Fibroblast of the aortic adventitia (primary cell): ENCODE measurements around the gene PALM3. TPM values are rescaled to one million over a fixed set of nuclear protein-coding genes. Genes with fewer than 3 reads are reported as not detected.

Experiments
- DNase-seq: peaks from one replicate; pipeline ENCODE4 v3.0.0-alpha.2; 2010; ENCODE audit warnings: low read depth
- H3K4me3 ChIP-seq: 2 replicates; pipeline ENCODE4 v1.5.1; 2011; ENCODE audit warnings: low read depth, mild to moderate bottlenecking, control low read depth, low read length, moderate library complexity
- total RNA-seq: library from RNA; depleted of rRNA; stranded (reverse); fragments of >200 nt; gene quantifications from 2 replicates; pipeline ENCODE4 v1.2.3, GENCODE V29; 2012; ENCODE audit warnings: low replicate concordance
- TF ChIP-seq, protein P1 (sequence below): IDR thresholded peaks from 2 replicates; pipeline ENCODE4 v1.5.1; 2011; ENCODE audit warnings: mild to moderate bottlenecking, low read length, control low read depth, inconsistent platforms; ENCODE audit not compliant: insufficient read depth

Gene PALM3
- total RNA-seq, 1 donor, result not detected

DNA sequence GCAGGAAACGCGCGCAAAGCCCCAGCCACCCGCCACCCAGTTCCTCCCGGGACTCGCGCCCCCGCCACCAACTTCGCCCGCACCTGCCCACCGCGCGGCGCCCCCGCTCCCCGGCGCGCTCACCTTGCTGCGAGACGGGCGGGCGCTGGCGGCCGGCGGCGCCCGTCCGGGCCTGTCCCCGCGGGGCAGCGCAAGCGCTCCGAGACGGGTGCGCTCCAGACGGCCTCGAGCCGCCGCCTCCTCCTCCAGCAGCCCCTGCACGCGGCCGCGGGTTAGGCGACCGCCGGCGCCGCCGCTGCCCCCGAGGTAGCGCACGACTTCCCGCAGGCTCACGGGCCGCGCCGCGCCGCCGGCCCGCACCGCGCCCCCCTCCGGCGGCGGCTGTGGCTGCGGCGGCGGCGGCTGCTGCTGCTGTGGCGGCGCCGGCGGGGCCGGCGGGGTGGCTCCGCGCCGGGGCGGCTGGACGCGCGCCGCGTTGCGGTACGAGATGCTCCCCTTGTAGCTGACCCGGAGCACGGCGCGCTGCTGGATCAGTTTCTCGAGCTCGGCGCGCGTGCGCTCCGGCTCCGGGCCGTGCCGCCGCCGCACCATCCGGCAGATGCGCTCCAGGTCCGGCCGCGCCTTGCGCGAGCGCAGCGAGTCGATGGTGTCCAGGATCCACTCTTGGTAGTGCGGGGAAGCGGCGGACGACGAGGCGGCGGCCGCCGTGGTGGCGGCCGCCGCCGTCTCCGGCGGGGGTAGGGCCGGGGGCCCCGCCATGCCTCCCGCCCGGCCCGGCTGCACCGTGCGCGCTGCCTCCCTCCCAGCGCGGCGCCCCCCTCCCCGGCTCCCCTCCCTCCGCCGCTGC lies 28.0 kb upstream of the PALM3 start:
- DNase-seq, result peak; percentile 57
- TF ChIP-seq, protein P1, sequence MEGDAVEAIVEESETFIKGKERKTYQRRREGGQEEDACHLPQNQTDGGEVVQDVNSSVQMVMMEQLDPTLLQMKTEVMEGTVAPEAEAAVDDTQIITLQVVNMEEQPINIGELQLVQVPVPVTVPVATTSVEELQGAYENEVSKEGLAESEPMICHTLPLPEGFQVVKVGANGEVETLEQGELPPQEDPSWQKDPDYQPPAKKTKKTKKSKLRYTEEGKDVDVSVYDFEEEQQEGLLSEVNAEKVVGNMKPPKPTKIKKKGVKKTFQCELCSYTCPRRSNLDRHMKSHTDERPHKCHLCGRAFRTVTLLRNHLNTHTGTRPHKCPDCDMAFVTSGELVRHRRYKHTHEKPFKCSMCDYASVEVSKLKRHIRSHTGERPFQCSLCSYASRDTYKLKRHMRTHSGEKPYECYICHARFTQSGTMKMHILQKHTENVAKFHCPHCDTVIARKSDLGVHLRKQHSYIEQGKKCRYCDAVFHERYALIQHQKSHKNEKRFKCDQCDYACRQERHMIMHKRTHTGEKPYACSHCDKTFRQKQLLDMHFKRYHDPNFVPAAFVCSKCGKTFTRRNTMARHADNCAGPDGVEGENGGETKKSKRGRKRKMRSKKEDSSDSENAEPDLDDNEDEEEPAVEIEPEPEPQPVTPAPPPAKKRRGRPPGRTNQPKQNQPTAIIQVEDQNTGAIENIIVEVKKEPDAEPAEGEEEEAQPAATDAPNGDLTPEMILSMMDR, result peak; percentile 5
- H3K4me3 ChIP-seq, result peak overlapping the region; percentile 68

DNA sequence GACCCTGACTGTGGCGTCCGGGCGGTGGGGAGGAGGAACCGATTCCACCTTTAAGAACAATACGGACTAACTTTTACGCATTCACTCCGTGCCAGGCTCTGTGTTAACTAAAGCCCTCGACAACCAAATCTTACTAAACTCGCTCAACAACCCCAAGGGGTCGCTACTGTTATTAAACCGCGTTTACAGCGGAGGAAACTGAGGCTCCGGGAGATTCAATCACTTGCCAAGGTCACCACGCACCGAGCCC lies 27.5 kb upstream of the PALM3 start:
- TF ChIP-seq, protein P1, result peak; percentile 30
- peak; percentile 39 for DNase-seq
- peak overlapping the region; percentile 68 for H3K4me3 ChIP-seq

DNA sequence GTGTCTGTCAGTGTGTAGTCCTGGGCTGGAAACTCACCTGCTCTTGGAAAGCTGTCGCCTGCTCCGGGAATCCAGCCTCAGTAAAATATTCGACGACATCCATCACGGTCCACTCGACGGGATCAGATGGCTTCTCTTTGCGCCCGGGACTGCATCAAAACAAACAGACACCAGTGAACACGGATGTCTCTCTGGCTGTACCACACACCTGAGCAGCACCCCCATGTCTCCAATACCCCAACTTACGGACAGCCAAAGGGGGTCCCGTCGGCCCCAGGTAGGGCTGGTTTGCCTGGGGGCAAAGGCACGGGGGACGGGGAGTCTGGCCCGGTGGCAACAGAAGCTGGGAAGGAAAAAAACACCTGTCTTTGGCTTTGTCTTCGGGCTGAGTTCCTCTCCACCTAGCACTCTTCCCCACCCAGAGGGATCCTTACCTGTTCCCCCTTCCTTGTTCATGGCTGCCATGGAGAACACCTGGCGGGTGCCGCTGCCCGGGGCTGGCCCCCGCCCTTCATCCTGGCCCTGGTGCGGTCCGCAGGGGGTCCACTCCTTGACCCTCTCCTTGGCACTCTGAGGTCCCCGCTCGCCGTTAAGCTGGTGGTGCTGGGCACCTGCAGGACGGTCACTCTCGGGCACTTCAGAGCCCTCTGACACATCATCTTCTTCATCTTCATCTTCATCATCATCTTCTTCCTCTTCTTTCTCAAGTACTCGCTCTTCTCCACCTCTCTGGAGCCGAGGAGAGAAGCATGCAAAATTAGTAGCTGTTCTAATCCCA lies 26.9 kb upstream of the PALM3 start:
- peak overlapping the region; percentile 68 for H3K4me3 ChIP-seq
- TF ChIP-seq, protein P1, result no peak
- no peak for DNase-seq

DNA sequence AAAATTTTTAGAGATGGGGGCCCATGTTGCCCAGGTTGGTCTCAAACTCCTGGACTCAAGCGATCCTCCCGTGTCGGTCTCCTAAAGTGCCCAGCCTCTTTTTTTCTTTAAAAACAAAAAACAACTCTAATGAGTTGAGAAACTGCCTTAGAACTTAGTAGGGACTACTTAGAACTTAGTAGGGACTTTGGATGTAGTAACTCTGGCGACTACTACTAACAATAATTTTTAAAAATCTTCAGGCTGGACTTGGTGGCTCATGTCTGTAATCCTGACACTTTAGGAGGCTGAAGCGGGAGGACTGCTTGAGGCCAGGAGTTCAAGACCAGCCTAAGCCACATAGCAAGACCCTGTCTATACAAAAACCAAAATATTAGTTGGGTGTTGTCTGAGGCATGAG lies 24.2 kb upstream of the PALM3 start:
- no peak for DNase-seq
- TF ChIP-seq, protein P1, result no peak

DNA sequence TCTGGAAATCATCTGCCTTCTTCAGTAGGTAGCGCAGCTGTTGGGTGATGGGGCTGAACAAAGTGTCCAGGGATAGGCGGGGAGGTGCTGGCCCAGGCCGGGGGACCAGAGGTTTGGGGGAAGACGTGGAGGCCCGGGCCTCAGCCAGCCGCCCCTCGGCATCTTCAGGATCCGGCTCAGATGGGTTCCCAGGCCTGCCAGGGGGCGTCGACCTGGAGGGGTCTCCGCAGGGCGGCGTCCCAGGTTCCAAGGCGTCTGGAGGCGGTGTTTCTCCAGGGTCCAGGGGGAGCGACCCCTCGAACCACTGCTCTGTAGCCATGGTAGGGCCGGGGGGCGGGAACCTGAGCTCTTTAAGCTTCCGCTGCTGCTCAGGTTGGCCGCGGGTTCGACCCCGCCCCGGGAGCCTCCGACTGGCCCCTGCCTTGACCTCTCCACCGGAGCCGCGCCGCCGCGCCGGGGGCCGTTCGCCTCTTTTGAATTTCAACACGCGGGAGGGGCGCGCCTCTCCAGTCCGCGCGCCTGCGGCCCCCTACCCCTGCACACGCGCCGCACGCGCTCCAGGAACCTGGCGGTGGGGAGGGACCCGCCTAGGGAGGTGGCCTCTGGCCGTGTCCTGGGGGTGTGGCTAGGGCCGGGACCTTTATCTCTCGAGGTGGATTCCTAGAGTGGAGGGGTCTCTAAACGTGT lies 23.6 kb upstream of the PALM3 start, which contains the start of gene C19orf67:
Gene C19orf67, minus strand, starts transcription at position 475 of the 687 bp plus-strand sequence. Its CDS starts 156 bp downstream, at position 319.
- TF ChIP-seq, protein P1, result no peak
- no peak within 1 kb of the TSS for H3K4me3 ChIP-seq
- no peak for DNase-seq

More for the DNA sequence above, 24.2 kb upstream of the PALM3 start:
- H3K4me3 ChIP-seq, result no peak overlapping the region

DNA sequence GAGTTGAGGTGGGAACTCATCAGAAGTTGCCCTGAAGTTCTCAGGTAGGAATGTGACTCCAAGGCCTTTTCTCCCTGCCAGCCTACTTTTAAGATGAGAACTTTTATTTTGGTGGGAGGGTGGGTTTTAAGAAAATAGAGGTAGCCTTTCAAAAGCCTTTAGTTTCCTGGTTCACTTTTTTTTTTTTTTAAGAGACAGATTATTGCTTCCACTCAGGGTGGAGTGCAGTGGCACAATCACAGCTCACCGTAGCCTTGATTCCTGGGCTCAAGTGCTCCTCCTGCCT lies 20.7 kb upstream of the PALM3 start:
- TF ChIP-seq, protein P1, result no peak
- DNase-seq, result no peak
- peak overlapping the region; percentile 78 for H3K4me3 ChIP-seq
